Panc1 (cell line): ENCODE data around the gene CROT.

ENCODE experiments used
- CTCF ChIP-seq: fragments of 450-650 bp; IDR thresholded peaks from 2 replicates; pipeline ENCODE4 v1.5.1; 2017; ENCODE audit warnings: mild to moderate bottlenecking
- POLR2AphosphoS5 ChIP-seq: IDR thresholded peaks from 2 replicates; pipeline ENCODE4 v1.6.1; 2012; ENCODE audit warnings: mild to moderate bottlenecking, low read depth, low read length, moderate library complexity
- SIN3A ChIP-seq: IDR thresholded peaks from 2 replicates; pipeline ENCODE4 v1.6.1; 2012; ENCODE audit warnings: low read depth, mild to moderate bottlenecking, low read length, moderate library complexity, borderline replicate concordance; ENCODE audit not compliant: insufficient read depth
- TCF7L2 ChIP-seq: IDR thresholded peaks from 2 replicates; pipeline ENCODE4 v1.6.1; 2011; ENCODE audit warnings: mild to moderate bottlenecking, low read depth, low read length, inconsistent platforms

- TF ChIP-seq CTCF (no peak), SIN3A (no peak), TCF7L2 (no peak), POLR2AphosphoS5 (no peak)
Observed at GRCh38 chr7:87356448-87356847, 11.0 kb downstream of the CROT start.
